Measurements from ENCODE around the gene SRP68. TPM values are rescaled to one million over a fixed set of nuclear protein-coding genes. Genes with fewer than 3 reads are reported as not detected.
A peak's percentile ranks its signal among the peaks of the same experiment; 100 is the strongest.
"Not testable (repeated sequence)": the region's sequence is repeated elsewhere in the genome, so short reads cannot be mapped to it uniquely, and the experiment has no call there.

SRP68 gene
- total RNA-seq, 8 experiments from 2014 or later: 21.2 to 70.9 (median 36.4) TPM

- H3K27ac ChIP-seq: no peak overlapping the region
- H3K4me3 ChIP-seq: no peak overlapping the region
- in situ Hi-C loops (cut with MboI; ENCODE audit: low pct_unique_long_range_greater_than_20kb in 2 of 9, low sequenced_read_pairs in 9 of 9, unreplicated experiment in 9 of 9): no loop called here
- H3K4me1 ChIP-seq (replicated peaks in 1 of 2): no peaks in the 10 kb centered on the region
- no peak for ATAC-seq (replicated peaks in 6 of 8)
- 67 to 100% (median 94%) methylated on average over 1 to 14 of the region's 15 CpGs for WGBS, 10 experiments
Measured at GRCh38 chr17:76063875-76064546, 8.3 kb downstream of the SRP68 start.

- H3K4me1 ChIP-seq (replicated peaks in 1 of 2); H3K4me3 ChIP-seq; in situ Hi-C loops (cut with MboI; ENCODE audit: low pct_unique_long_range_greater_than_20kb in 2 of 9, low sequenced_read_pairs in 9 of 9, unreplicated experiment in 9 of 9); H3K27ac ChIP-seq; ATAC-seq (replicated peaks in 6 of 8): not testable (repeated sequence)
- 83 to 100% (median 100%) methylated on average over 1 to 4 of the region's 6 CpGs for WGBS, 10 experiments
Measured at GRCh38 chr17:76058264-76058663, 14.1 kb downstream of the SRP68 start.

GRCh38 chr17:76056882-76057281, 15.4 kb downstream of the SRP68 start:
- Histone ChIP-seq H3K4me3 (no peak overlapping the region), H3K27ac (no peak overlapping the region), H3K4me1 (replicated peaks in 1 of 2) (no peaks in the 10 kb centered on the region)
- no peak for ATAC-seq (replicated peaks in 6 of 8)
- 20 to 100% (median 87%) methylated on average over 1 to 3 of the region's 3 CpGs; no CpG with 5 or more reads in 2 of the 10 experiments for WGBS, 10 experiments
- in situ Hi-C loops (cut with MboI; ENCODE audit: low pct_unique_long_range_greater_than_20kb in 2 of 9, low sequenced_read_pairs in 9 of 9, unreplicated experiment in 9 of 9): no loop called here

- Histone ChIP-seq H3K4me3 (no peak overlapping the region), H3K27ac (no peak overlapping the region), H3K4me1 (replicated peaks in 1 of 2) (peaks cover 0 to 14% of the 10 kb centered on the region in 2 donors)
- 20 to 100% (median 96%) methylated on average over 1 to 4 of the region's 4 CpGs; no CpG with 5 or more reads in 1 of the 10 experiments for WGBS, 10 experiments
- in situ Hi-C loops (cut with MboI; ENCODE audit: low pct_unique_long_range_greater_than_20kb in 2 of 9, low sequenced_read_pairs in 9 of 9, unreplicated experiment in 9 of 9): no loop called here
- ATAC-seq (replicated peaks in 6 of 8): peak in 3 of 8 experiments; percentile 20 to 89 (median 85)
Measured at GRCh38 chr17:76054112-76054476, 18.2 kb downstream of the SRP68 start.

GRCh38 chr17:76053246-76054111, 18.8 kb downstream of the SRP68 start:
- H3K4me1 ChIP-seq (replicated peaks in 1 of 2): peaks cover 0 to 20% of the 10 kb centered on the region in 2 donors
- peak in 3 of 8 experiments; percentile 33 to 71 (median 51) for ATAC-seq (replicated peaks in 6 of 8)
- in situ Hi-C loops (cut with MboI; ENCODE audit: low pct_unique_long_range_greater_than_20kb in 2 of 9, low sequenced_read_pairs in 9 of 9, unreplicated experiment in 9 of 9): no loop called here
- H3K27ac ChIP-seq: no peak overlapping the region
- H3K4me3 ChIP-seq: no peak overlapping the region
- 67 to 100% (median 92%) methylated on average over 2 to 17 of the region's 17 CpGs; no CpG with 5 or more reads in 1 of the 10 experiments for WGBS, 10 experiments

- peaks cover 0 to 20% of the 10 kb centered on the region in 2 donors for H3K4me1 ChIP-seq (replicated peaks in 1 of 2)
- ATAC-seq (replicated peaks in 6 of 8): no peak
- in situ Hi-C loops (cut with MboI; ENCODE audit: low pct_unique_long_range_greater_than_20kb in 2 of 9, low sequenced_read_pairs in 9 of 9, unreplicated experiment in 9 of 9): no loop called here
- H3K4me3 ChIP-seq: no peak overlapping the region
- no peak overlapping the region for H3K27ac ChIP-seq
- 60 to 100% (median 83%) methylated on average over 1 to 6 of the region's 6 CpGs for WGBS, 10 experiments
Measured at GRCh38 chr17:76051561-76051960, 20.8 kb downstream of the SRP68 start.

GRCh38 chr17:76050538-76051467, 21.5 kb downstream of the SRP68 start:
- Histone ChIP-seq H3K4me3 (no peak overlapping the region), H3K4me1 (replicated peaks in 1 of 2) (peaks cover 0 to 20% of the 10 kb centered on the region in 2 donors), H3K27ac (peak overlapping the region in 1 of 2 donors; percentile 30)
- 69 to 100% (median 94%) methylated on average over 1 to 11 of the region's 11 CpGs; no CpG with 5 or more reads in 1 of the 10 experiments for WGBS, 10 experiments
- in situ Hi-C loops (cut with MboI; ENCODE audit: low pct_unique_long_range_greater_than_20kb in 2 of 9, low sequenced_read_pairs in 9 of 9, unreplicated experiment in 9 of 9): no loop called here
- peak in 1 of 8 experiments; percentile 41 for ATAC-seq (replicated peaks in 6 of 8)

- no peak overlapping the region for H3K4me3 ChIP-seq
- peak in 2 of 8 experiments; percentile 60 to 69 for ATAC-seq (replicated peaks in 6 of 8)
- H3K27ac ChIP-seq: peak overlapping the region in 1 of 2 donors; percentile 65
- peaks cover 0 to 20% of the 10 kb centered on the region in 2 donors for H3K4me1 ChIP-seq (replicated peaks in 1 of 2)
- in situ Hi-C loops (cut with MboI; ENCODE audit: low pct_unique_long_range_greater_than_20kb in 2 of 9, low sequenced_read_pairs in 9 of 9, unreplicated experiment in 9 of 9): no loop called here
- 25 to 98% (median 92%) methylated on average over 3 to 12 of the region's 15 CpGs for WGBS, 10 experiments
Measured at GRCh38 chr17:76049836-76050537, 22.3 kb downstream of the SRP68 start.

- Histone ChIP-seq H3K4me3 (no peak overlapping the region), H3K27ac (peak overlapping the region in 1 of 2 donors; percentile 65), H3K4me1 (replicated peaks in 1 of 2) (peaks cover 0 to 20% of the 10 kb centered on the region in 2 donors)
- 50 to 100% (median 84%) methylated on average over 1 to 3 of the region's 3 CpGs; no CpG with 5 or more reads in 4 of the 10 experiments for WGBS, 10 experiments
- ATAC-seq (replicated peaks in 6 of 8): peak in 1 of 8 experiments; percentile 26
- in situ Hi-C loops (cut with MboI; ENCODE audit: low pct_unique_long_range_greater_than_20kb in 2 of 9, low sequenced_read_pairs in 9 of 9, unreplicated experiment in 9 of 9): no loop called here
Measured at GRCh38 chr17:76049239-76049638, 23.1 kb downstream of the SRP68 start.

- WGBS, 10 experiments: 41 to 92% (median 75%) methylated on average over 2 to 7 of the region's 9 CpGs; no CpG with 5 or more reads in 1 of the 10 experiments
- Histone ChIP-seq H3K4me1 (replicated peaks in 1 of 2) (peaks cover 0 to 20% of the 10 kb centered on the region in 2 donors), H3K4me3 (no peak overlapping the region), H3K27ac (peak overlapping the region in 1 of 2 donors; percentile 3)
- peak in 1 of 8 experiments; percentile 12 for ATAC-seq (replicated peaks in 6 of 8)
- in situ Hi-C loops (cut with MboI; ENCODE audit: low pct_unique_long_range_greater_than_20kb in 2 of 9, low sequenced_read_pairs in 9 of 9, unreplicated experiment in 9 of 9): no loop called here
Measured at GRCh38 chr17:76048711-76049110, 23.6 kb downstream of the SRP68 start.

- 63 to 100% (median 93%) methylated on average over 1 to 6 of the region's 9 CpGs; no CpG with 5 or more reads in 1 of the 10 experiments for WGBS, 10 experiments
- peak overlapping the region in 1 of 2 donors; percentile 3 for H3K27ac ChIP-seq
- H3K4me1 ChIP-seq (replicated peaks in 1 of 2): peaks cover 0 to 20% of the 10 kb centered on the region in 2 donors
- no peak overlapping the region for H3K4me3 ChIP-seq
- in situ Hi-C loops (cut with MboI; ENCODE audit: low pct_unique_long_range_greater_than_20kb in 2 of 9, low sequenced_read_pairs in 9 of 9, unreplicated experiment in 9 of 9): no loop called here
- peak in 1 of 8 experiments; percentile 32 for ATAC-seq (replicated peaks in 6 of 8)
Measured at GRCh38 chr17:76048025-76048605, 24.2 kb downstream of the SRP68 start.

Measured in motor neuron (in vitro differentiated cells).